Keratinocyte (primary cell): ENCODE data around the gene FAM53A.

Source experiments
- EZH2 ChIP-seq: IDR thresholded peaks from one replicate; pipeline ENCODE4 v1.6.1; 2012; ENCODE audit warnings: inconsistent platforms, mild to moderate bottlenecking, low read length, moderate library complexity
- TF ChIP-seq, protein P1 (sequence below), 3 experiments: IDR thresholded peaks in 1 of 3; conservative IDR thresholded peaks in 1 of 3; optimal IDR thresholded peaks in 1 of 3; 2 replicates in 2 of 3; 3 replicates in 1 of 3; pipeline versions ENCODE3 to v1.5.1; 2011; ENCODE audit warnings: low read length in 3 of 3, mild to moderate bottlenecking in 3 of 3, moderate library complexity in 2 of 3, control low read depth in 1 of 3, inconsistent platforms in 1 of 3; ENCODE audit not compliant: insufficient read depth in 2 of 3; ENCODE audit errors: extremely low read depth in 1 of 3

DNA sequence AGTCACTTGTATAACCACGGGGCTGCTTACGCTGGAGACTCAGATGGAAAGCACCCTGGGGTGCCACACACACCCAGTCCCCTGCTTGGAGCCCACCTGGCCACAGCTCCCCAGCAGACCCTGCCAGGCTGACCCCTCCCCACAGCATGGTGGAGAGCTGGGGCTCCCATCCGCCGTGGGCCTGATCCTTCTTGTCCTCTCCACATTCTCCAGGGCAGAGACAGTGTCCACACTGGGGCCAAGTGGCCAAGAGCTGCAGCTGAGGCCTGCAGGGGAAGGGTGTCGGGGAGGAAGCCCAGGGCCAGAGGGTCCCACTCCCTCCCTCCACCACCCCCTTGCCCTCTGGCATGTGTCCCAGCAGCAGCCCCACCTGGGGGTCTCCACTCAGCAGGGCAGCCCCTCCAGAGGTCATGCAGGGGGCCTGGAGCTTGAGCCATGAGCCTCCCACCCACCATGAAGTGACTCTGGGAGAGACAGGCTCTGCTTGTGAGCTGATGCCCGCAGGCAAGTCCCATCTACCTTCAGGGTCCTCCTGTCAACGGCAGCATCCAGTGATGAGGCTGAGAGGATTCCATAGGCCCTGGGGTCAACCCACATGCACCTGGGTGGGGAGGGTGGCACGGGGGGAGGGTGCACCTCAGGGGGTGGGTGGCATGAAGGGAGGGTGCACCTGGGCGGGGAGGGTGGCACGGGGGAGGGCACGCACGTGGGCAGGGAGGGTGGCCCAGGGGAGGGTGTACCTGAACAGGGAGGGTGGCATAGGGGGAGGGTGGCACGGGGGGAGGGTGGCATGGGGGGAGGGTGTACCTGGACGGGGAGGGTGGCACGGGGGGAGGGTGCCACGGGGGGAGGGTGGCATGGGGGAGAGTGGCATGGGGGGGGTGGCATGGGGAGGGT lies 56.4 kb downstream of the FAM53A start:
- TF ChIP-seq EZH2 = no peak
- TF ChIP-seq, protein P1, sequence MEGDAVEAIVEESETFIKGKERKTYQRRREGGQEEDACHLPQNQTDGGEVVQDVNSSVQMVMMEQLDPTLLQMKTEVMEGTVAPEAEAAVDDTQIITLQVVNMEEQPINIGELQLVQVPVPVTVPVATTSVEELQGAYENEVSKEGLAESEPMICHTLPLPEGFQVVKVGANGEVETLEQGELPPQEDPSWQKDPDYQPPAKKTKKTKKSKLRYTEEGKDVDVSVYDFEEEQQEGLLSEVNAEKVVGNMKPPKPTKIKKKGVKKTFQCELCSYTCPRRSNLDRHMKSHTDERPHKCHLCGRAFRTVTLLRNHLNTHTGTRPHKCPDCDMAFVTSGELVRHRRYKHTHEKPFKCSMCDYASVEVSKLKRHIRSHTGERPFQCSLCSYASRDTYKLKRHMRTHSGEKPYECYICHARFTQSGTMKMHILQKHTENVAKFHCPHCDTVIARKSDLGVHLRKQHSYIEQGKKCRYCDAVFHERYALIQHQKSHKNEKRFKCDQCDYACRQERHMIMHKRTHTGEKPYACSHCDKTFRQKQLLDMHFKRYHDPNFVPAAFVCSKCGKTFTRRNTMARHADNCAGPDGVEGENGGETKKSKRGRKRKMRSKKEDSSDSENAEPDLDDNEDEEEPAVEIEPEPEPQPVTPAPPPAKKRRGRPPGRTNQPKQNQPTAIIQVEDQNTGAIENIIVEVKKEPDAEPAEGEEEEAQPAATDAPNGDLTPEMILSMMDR (optimal IDR thresholded peaks at IDR 0.05 in 1 of 3, IDR thresholded peaks at IDR 0.05 in 1 of 3, conservative IDR thresholded peaks at IDR 0.05 in 1 of 3; ENCODE audit: extremely low read depth in 1 of 3, insufficient read depth in 2 of 3, low read length in 3 of 3) = no peak
